GM13977 (cell line): ENCODE data around the gene ADGRB2.

ENCODE experiments used
- DNase-seq: peaks from one replicate; pipeline ENCODE4 v3.0.0; 2012; ENCODE audit warnings: low spot score
- CTCF ChIP-seq: IDR thresholded peaks from 2 replicates; pipeline ENCODE4 v1.5.1; 2012; ENCODE audit warnings: mild to moderate bottlenecking, control low read depth; ENCODE audit not compliant: insufficient read depth; ENCODE audit errors: extremely low read depth, missing control alignments
- in situ Hi-C: fragments of 300-500 bp; cut with MboI; formaldehyde crosslinking; loops from one replicate; pipeline ENCODE4 v1.12.0; 2022; ENCODE audit warnings: low sequenced_read_pairs, low pct_unique_long_range_greater_than_20kb, mixed read lengths, inconsistent platforms; ENCODE audit not compliant: unreplicated experiment

ADGRB2 gene

GRCh38 chr1:31751822-31752241 lies 12.3 kb downstream of the ADGRB2 start:
- no peak for DNase-seq
- in situ Hi-C loops = no loop called here

GRCh38 chr1:31750858-31751510 lies 13.2 kb downstream of the ADGRB2 start:
- no peak for DNase-seq
- TF ChIP-seq CTCF = no peak
- in situ Hi-C loops = no loop called here

More at GRCh38 chr1:31751822-31752241, 12.3 kb downstream of the ADGRB2 start:
- TF ChIP-seq CTCF = no peak

GRCh38 chr1:31749785-31750735 lies 14.1 kb downstream of the ADGRB2 start:
- DNase-seq = no peak
- TF ChIP-seq CTCF = no peak
- in situ Hi-C loops = no loop called here

GRCh38 chr1:31748365-31748764 lies 15.8 kb downstream of the ADGRB2 start:
- DNase-seq = no peak
- no peak for TF ChIP-seq CTCF
- in situ Hi-C loops = no loop called here

GRCh38 chr1:31747304-31747703 lies 16.8 kb downstream of the ADGRB2 start:
- in situ Hi-C loops = no loop called here
- no peak for DNase-seq
- TF ChIP-seq CTCF = no peak

GRCh38 chr1:31746687-31747086 lies 17.5 kb downstream of the ADGRB2 start:
- TF ChIP-seq CTCF = no peak
- DNase-seq = no peak
- in situ Hi-C loops = no loop called here
